Measurements from ENCODE around the gene SLC5A4. TPM values are rescaled to one million over a fixed set of nuclear protein-coding genes. Genes with fewer than 3 reads are reported as not detected.

Gene SLC5A4
- polyA plus RNA-seq, 1 experiment, result not detected

DNA sequence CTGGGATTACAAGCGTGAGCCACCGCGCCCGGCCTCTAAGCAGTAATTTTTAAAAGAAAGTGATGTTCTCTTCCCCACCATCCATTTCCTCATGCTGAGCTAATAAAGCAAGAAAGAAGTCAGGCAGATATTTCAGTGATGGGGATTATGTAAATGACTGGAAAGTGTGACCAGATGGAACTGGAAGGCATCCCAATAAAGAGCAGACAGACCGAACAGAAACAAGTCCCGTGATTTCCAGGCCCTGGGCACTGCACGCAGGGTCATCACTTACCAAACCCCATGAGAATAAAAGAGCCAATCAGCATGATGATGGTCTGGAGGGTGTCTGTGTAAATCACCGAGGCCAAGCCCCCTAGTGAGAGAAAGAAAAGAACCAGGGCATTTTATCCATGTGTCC is 18.2 kb downstream of the SLC5A4 start:
- H3K27ac ChIP-seq (ENCODE audit: low read depth, low read length), result no peak overlapping the region
- no peak overlapping the region for H3K4me3 ChIP-seq (ENCODE audit: low read depth, low read length)
- H3K27me3 ChIP-seq (ENCODE audit: control insufficient read depth, insufficient read depth, low read length), result no peaks in the 10 kb centered on the region
- no peak for DNase-seq (ENCODE audit: low read depth, low spot score)
- ChIA-PET CTCF (no interaction called here), POLR2A (no interaction called here)
- TF ChIP-seq, protein P1, sequence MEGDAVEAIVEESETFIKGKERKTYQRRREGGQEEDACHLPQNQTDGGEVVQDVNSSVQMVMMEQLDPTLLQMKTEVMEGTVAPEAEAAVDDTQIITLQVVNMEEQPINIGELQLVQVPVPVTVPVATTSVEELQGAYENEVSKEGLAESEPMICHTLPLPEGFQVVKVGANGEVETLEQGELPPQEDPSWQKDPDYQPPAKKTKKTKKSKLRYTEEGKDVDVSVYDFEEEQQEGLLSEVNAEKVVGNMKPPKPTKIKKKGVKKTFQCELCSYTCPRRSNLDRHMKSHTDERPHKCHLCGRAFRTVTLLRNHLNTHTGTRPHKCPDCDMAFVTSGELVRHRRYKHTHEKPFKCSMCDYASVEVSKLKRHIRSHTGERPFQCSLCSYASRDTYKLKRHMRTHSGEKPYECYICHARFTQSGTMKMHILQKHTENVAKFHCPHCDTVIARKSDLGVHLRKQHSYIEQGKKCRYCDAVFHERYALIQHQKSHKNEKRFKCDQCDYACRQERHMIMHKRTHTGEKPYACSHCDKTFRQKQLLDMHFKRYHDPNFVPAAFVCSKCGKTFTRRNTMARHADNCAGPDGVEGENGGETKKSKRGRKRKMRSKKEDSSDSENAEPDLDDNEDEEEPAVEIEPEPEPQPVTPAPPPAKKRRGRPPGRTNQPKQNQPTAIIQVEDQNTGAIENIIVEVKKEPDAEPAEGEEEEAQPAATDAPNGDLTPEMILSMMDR (IDR thresholded peaks at IDR 0.05; ENCODE audit: low read depth, low read length), result no peak
- H3K9me3 ChIP-seq (ENCODE audit: control insufficient read depth, insufficient read depth, low read length), result no peaks in the 10 kb centered on the region

DNA sequence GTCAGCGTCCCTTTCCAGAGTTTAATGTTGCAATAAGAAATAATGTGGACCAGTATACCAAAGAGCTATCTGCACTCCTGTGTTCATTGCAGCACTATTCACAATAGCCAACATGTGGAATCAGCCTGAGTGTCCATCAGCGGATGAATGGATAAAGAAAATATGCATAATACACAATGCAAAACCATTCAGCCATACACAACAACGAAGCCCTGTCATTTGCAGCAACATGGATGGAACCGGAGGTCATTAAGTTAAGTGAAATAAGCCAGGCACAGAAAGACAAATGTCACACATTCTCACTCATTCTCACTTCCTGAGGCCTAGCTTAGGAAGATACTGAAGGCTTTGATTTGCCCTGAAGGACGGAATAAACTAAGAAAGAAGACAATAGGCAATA is 22.1 kb downstream of the SLC5A4 start:
- Histone ChIP-seq H3K9me3 (ENCODE audit: control insufficient read depth, insufficient read depth, low read length) (no peaks in the 10 kb centered on the region), H3K27me3 (ENCODE audit: control insufficient read depth, insufficient read depth, low read length) (no peaks in the 10 kb centered on the region), H3K27ac (ENCODE audit: low read depth, low read length) (no peak overlapping the region), H3K4me3 (ENCODE audit: low read depth, low read length) (no peak overlapping the region)
- DNase-seq (ENCODE audit: low read depth, low spot score), result no peak
- TF ChIP-seq, protein P1 (IDR thresholded peaks at IDR 0.05; ENCODE audit: low read depth, low read length), result no peak
- ChIA-PET POLR2A (no interaction called here), CTCF (no interaction called here)

DNA sequence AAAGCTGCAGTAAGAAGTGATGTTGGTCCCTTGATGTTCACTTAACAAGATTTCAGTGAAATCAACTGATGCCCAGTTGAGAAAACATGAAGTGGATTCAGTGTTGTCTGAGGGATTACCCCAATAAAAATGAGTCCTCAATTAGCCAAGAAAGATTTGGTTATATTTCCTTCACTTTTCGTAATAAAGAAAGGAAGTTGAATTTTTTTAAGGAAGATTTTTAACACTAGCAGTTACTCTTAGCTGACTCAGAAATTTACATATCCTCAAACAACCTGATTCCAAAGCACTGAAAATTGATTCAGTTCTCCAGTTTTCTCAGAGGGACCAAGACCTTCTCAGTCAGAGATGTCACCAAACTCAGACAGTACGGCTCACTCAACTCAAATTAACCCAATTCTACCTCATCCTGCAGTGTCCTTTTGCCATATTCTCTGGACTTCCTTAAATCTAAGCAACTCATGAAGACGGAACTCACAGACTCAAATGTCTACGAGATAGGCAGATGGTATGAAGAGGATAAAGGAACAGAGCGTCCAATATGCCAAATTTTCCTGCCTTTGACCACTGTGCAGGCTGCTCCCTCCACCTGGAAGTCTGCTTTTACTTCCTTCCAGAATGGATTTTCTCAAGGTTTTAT is 22.8 kb downstream of the SLC5A4 start:
- H3K27me3 ChIP-seq (ENCODE audit: control insufficient read depth, insufficient read depth, low read length), result no peaks in the 10 kb centered on the region
- CTCF ChIA-PET, result no interaction called here
- DNase-seq (ENCODE audit: low read depth, low spot score), result no peak
- H3K9me3 ChIP-seq (ENCODE audit: control insufficient read depth, insufficient read depth, low read length), result no peaks in the 10 kb centered on the region
- H3K27ac ChIP-seq (ENCODE audit: low read depth, low read length), result no peak overlapping the region
- no peak overlapping the region for H3K4me3 ChIP-seq (ENCODE audit: low read depth, low read length)
- TF ChIP-seq, protein P1 (IDR thresholded peaks at IDR 0.05; ENCODE audit: low read depth, low read length), result no peak
- POLR2A ChIA-PET, result no interaction called here

DNA sequence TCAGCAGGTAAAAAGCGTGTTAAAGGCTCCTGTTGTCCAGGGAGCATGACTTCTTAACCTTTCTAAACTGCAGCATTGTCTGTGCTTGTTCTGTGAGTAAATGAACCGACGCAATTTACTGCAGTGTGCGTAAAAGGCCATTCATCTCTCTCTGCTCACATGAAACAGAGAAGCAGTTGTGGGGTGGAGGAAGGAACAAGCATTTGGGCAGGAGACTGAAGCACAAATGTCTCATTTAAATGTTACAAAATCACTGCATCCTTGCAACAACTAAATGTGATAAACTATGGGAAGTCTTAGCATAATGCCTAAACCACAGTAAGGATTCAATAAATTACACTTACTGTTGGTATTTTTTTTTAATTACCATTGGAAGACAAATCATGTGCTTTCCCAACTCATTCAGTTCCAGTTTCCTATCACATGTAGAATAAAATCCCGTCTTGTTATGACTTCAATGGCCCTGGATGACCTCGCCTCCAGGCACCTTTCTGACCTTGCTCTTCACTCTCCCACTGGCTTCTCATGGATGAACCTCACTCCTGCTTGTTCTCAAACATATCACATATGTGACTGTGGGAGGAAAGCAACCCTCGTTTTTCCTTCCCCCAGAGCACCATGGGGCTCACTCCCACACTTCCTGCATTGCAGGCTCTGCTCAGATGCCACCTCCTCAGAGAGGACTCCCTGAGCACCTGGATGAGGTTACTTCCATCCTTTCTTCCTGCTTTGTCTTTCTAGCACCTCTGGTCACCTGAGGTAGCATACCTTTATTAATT is 28.6 kb downstream of the SLC5A4 start:
- TF ChIP-seq, protein P1 (IDR thresholded peaks at IDR 0.05; ENCODE audit: low read depth, low read length), result no peak
- DNase-seq (ENCODE audit: low read depth, low spot score), result no peak
- ChIA-PET POLR2A (no interaction called here), CTCF (interaction anchor here (1.7 kb wide), 1 partner anchor 39 kb away, joined by 5 read pairs; no protein-coding TSS in a partner anchor)
- Histone ChIP-seq H3K27me3 (ENCODE audit: control insufficient read depth, insufficient read depth, low read length) (no peaks in the 10 kb centered on the region), H3K27ac (ENCODE audit: low read depth, low read length) (no peak overlapping the region), H3K4me3 (ENCODE audit: low read depth, low read length) (no peak overlapping the region), H3K9me3 (ENCODE audit: control insufficient read depth, insufficient read depth, low read length) (no peaks in the 10 kb centered on the region)

DNA sequence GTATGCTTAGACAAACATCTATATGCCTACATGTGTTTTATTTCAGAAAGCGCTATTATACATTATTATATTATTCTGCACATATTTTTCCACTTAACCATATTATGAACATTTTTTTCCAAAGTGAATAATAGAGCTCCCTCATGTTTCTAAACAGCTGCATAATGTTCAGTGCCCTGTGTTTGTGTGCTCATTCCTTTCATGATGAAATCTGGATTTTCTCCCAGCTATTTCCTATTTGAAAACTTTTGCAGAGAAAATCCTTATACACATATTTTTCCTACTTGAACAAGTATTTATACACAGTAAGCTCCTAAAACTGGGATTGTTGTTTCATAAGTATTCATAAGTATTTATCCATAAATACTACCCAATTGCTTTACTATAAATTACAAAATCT is 32.2 kb downstream of the SLC5A4 start:
- TF ChIP-seq, protein P1 (IDR thresholded peaks at IDR 0.05; ENCODE audit: low read depth, low read length), result no peak
- CTCF ChIA-PET, result interaction anchor here (0.9 kb wide), 1 partner anchor 43 kb away, joined by 3 read pairs; no protein-coding TSS in a partner anchor
- no peak for DNase-seq (ENCODE audit: low read depth, low spot score)
- POLR2A ChIA-PET, result no interaction called here
- Histone ChIP-seq H3K27ac (ENCODE audit: low read depth, low read length) (no peak overlapping the region), H3K9me3 (ENCODE audit: control insufficient read depth, insufficient read depth, low read length) (no peaks in the 10 kb centered on the region), H3K4me3 (ENCODE audit: low read depth, low read length) (no peak overlapping the region), H3K27me3 (ENCODE audit: control insufficient read depth, insufficient read depth, low read length) (no peaks in the 10 kb centered on the region)

Measured in AG04450 (cell line).